ENCODE measurements around the gene KRT39. TPM values are rescaled to one million over a fixed set of nuclear protein-coding genes. Genes with fewer than 3 reads are reported as not detected.

Gene KRT39
- total and polyA plus RNA-seq, 2 of the 13 experiments (the other 11 are each of a cell fraction or from before 2014, with no cell fraction given): 0.07 to 1.2 TPM

GRCh38 chr17:40963838-40964237 lies 2.9 kb downstream of the KRT39 start (continued):
- TF ChIP-seq POLR2G (IDR thresholded peaks at IDR 0.05; ENCODE audit: low read depth, low read length): no peak
- no peak for TF ChIP-seq CBX1 (IDR thresholded peaks at IDR 0.05; ENCODE audit: low read depth)
- TF ChIP-seq SMC3 (IDR thresholded peaks at IDR 0.05; ENCODE audit: low read length): peak; percentile 9; the same call in 1 of the 2 replicates
- TF ChIP-seq HOMEZ (CRISPR knock-in tag; IDR thresholded peaks at IDR 0.05; ENCODE audit: low read depth): peak; percentile 83; the same call in 1 of the 2 replicates
- TF ChIP-seq JUNB (CRISPR knock-in tag; IDR thresholded peaks at IDR 0.05; ENCODE audit: borderline replicate concordance): no peak
- peak; percentile 55 for TF ChIP-seq STAG1 (CRISPR knock-in tag; IDR thresholded peaks at IDR 0.05)
- TF ChIP-seq MZF1 (CRISPR knock-in tag; IDR thresholded peaks at IDR 0.05; ENCODE audit: borderline replicate concordance): no peak
- TF ChIP-seq ARID3A (IDR thresholded peaks at IDR 0.05; ENCODE audit: low read depth, low read length): peak; percentile 66
- TF ChIP-seq CBX5 (CRISPR knock-in tag; IDR thresholded peaks at IDR 0.05; ENCODE audit: borderline replicate concordance): no peak
- TF ChIP-seq PLSCR1 (CRISPR knock-in tag; IDR thresholded peaks at IDR 0.05; ENCODE audit: borderline replicate concordance): no peak

All from HepG2 (cell line).